Measurements from ENCODE around the gene RAD51C.

GRCh38 chr17:58722696-58723095, 30.3 kb downstream of the RAD51C start:
- TF ChIP-seq CTCF (conservative IDR thresholded peaks at IDR 0.05) = no peak
- no peak for TF ChIP-seq EZH2 (IDR thresholded peaks at IDR 0.05; ENCODE audit: low read depth)

Measured in PC-9 (cell line).